Epithelial cell of proximal tubule (primary cell): Measurements from ENCODE around the gene PTPRN2. TPM values are rescaled to one million over a fixed set of nuclear protein-coding genes. Genes with fewer than 3 reads are reported as not detected.

ENCODE experiments used
- DNase-seq: peaks from one replicate; pipeline ENCODE4 v3.0.0-alpha.2; 2011; ENCODE audit warnings: low read depth
- H3K4me3 ChIP-seq: 2 replicates; pipeline ENCODE4 v1.5.1; 2011; ENCODE audit warnings: low read depth, mild to moderate bottlenecking, low read length
- CTCF ChIP-seq: conservative IDR thresholded peaks from 2 replicates; pipeline ENCODE4 v1.5.1; 2012; ENCODE audit warnings: low read depth, mild to moderate bottlenecking, low read length
- total RNA-seq: library from RNA; depleted of rRNA; stranded (reverse); fragments of >200 nt; gene quantifications from 2 replicates; pipeline ENCODE4 v1.2.3, GENCODE V29; 2015

The PTPRN2 gene
- total RNA-seq, 1 donor from 2014 or later: 2.8 TPM

- no peak for DNase-seq
- TF ChIP-seq CTCF: no peak
Observed at GRCh38 chr7:157901166-157901565, 686.5 kb downstream of the PTPRN2 start.

GRCh38 chr7:157900556-157900955 lies 687.1 kb downstream of the PTPRN2 start:
- no peak for DNase-seq
- no peak overlapping the region for H3K4me3 ChIP-seq
- no peak for TF ChIP-seq CTCF

More at GRCh38 chr7:157901166-157901565, 686.5 kb downstream of the PTPRN2 start:
- H3K4me3 ChIP-seq: no peak overlapping the region

- no peak for TF ChIP-seq CTCF
- H3K4me3 ChIP-seq: no peak overlapping the region
- DNase-seq: no peak
Observed at GRCh38 chr7:157900011-157900410, 687.6 kb downstream of the PTPRN2 start.

- H3K4me3 ChIP-seq: no peak overlapping the region
- DNase-seq: no peak
- TF ChIP-seq CTCF: no peak
Observed at GRCh38 chr7:157898802-157899505, 688.7 kb downstream of the PTPRN2 start.

GRCh38 chr7:157898261-157898660 lies 689.4 kb downstream of the PTPRN2 start:
- no peak for DNase-seq
- H3K4me3 ChIP-seq: no peak overlapping the region
- no peak for TF ChIP-seq CTCF

- DNase-seq: no peak
- TF ChIP-seq CTCF: no peak
- H3K4me3 ChIP-seq: no peak overlapping the region
Observed at GRCh38 chr7:157897681-157898080, 689.9 kb downstream of the PTPRN2 start.
